AG09319 (cell line): ENCODE data around the gene UBR1.
"Not testable (repeated sequence)": the region's sequence is repeated elsewhere in the genome, so short reads cannot be mapped to it uniquely, and the experiment has no call there.

Experiments
- DNase-seq: peaks from one replicate; pipeline ENCODE4 v3.0.0-alpha.2; 2010; ENCODE audit warnings: low read depth; ENCODE audit errors: extremely low read depth
- CTCF ChIP-seq: IDR thresholded peaks from 2 replicates; pipeline ENCODE4 v1.5.1; 2011; ENCODE audit warnings: low read depth, mild to moderate bottlenecking, inconsistent platforms, low read length, moderate library complexity

Gene UBR1

DNA sequence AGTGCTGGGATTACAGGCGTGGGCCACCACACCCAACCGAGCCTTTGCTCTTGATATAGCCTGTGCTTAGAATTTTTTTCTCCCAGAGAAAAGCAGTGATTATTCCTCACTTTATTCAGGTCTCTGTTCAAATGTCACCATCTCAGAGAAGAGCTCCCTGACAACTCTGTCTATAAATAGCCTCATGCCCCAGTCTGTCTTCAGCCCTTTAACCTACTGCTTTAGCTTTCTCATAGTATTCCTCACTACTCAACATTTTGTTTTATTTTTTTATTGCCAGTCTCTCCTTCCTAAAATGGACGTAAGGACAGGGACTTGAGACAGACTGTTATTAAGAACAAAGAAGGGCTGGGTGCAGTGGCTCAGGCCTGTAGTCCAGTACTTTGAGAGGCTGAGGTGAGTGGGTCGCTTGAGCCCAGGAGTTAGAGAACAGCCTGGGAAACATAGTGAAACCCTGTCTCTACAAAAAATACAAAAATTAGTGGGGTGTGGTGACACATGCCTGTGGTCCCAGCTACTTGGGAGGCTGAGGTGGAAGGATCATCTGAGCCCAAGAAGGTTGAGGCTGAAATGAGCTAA is 106.5 kb downstream of the UBR1 start:
- no peak for DNase-seq
- TF ChIP-seq CTCF = no peak

DNA sequence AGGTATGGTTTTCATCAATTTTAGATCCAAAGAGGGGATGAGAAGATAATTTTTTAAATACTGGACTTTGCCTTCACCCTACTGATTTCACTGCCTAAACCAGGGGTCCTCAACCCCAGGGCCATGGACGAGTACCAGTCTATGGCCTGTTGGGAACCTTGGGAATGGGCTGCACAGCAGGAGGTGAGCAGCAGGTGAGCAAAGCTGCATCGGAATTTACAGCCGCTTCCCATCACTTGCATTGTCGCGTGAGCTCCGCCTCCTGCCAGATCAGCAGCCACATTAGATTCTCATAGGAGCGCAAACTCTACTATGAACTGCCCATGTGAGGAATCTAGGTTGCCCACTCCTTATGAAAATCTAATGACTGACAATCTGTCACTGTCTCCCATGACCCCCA is 109.0 kb downstream of the UBR1 start:
- no peak for TF ChIP-seq CTCF
- DNase-seq = no peak

GRCh38 chr15:42994546-42994945 is 111.3 kb downstream of the UBR1 start:
- TF ChIP-seq CTCF = no peak
- DNase-seq = no peak

GRCh38 chr15:42992626-42993025 is 113.2 kb downstream of the UBR1 start:
- no peak for DNase-seq

DNA sequence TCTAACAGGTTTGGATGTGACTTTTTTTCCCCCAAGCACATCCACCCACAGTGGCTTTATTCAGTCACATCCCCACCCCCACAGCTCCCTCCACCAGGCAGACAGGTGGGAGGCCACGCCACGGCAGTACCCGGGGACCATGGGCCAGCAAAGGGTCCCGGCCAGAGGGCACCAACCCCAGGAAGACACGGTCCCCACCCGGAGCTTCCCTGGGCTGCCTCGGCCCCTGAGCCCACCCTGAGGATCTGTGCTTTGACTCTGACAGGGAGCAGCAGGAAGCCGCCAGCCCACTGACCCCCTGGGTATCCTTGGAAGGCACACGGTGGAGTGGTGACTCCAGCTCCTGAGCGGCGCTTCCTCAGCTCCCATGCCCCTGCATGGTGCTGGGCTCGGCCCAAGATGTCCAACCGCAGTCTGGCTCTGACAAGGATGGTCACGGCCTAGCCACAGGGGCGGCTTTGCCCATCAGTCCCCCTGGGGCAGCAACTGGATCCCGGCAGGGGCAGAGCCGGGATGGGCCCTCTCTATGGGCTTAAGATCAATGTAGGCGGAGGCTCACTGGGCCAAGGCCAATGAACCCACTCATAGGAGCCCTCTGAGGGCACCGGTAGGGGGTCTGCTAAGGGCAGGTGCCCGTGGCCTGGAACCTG is 119.0 kb downstream of the UBR1 start:
- DNase-seq = no peak
- no peak for TF ChIP-seq CTCF

More at GRCh38 chr15:42992626-42993025, 113.2 kb downstream of the UBR1 start:
- no peak for TF ChIP-seq CTCF

GRCh38 chr15:42984493-42985034 is 121.3 kb downstream of the UBR1 start:
- DNase-seq = no peak
- TF ChIP-seq CTCF = no peak

- not testable (repeated sequence) for DNase-seq
Observed at GRCh38 chr15:42979113-42979512, 126.7 kb downstream of the UBR1 start.
